H1 (cell line): ENCODE results near the gene FAM50A. TPM values are rescaled to one million over a fixed set of nuclear protein-coding genes. Genes with fewer than 3 reads are reported as not detected.

Source experiments
- CTCF ChIA-PET: fragments of 300-600 bp; sonication (Branson Sonifier 250); formaldehyde crosslinking; loops from one replicate; lab custom pipeline; 2021; ENCODE audit not compliant: partially characterized antibody; lab: Charles Lee
- POLR2A ChIA-PET: fragments of 300-600 bp; sonication (Branson Sonifier 250); formaldehyde crosslinking; loops from one replicate; lab custom pipeline; 2021; ENCODE audit warnings: inconsistent platforms; ENCODE audit not compliant: partially characterized antibody; lab: Charles Lee
- DNase-seq, 2 experiments: peaks; one replicate each; pipeline versions ENCODE4 v3.0.0 to v3.0.0-alpha.2; 2010 to 2022; ENCODE audit warnings: low spot score in 2 of 2, low read depth in 1 of 2, mixed read lengths in 1 of 2
- FAIRE-seq: peaks from 2 replicates; lab custom pipeline; 2011; peaks lifted over from hg19 to GRCh38; lab: Jason Lieb, UNC
- H2AFZ ChIP-seq: 2 replicates; pipeline ENCODE4 v1.8.1; 2012; ENCODE audit warnings: low read length, inconsistent platforms
- H2AK5ac ChIP-seq: 2 replicates; pipeline ENCODE4 v1.6.1; 2013; ENCODE audit warnings: low read depth, low read length
- H2BK120ac ChIP-seq: replicated peaks from 2 replicates; pipeline ENCODE3; 2013; ENCODE audit warnings: low read depth, low read length, inconsistent platforms
- H2BK12ac ChIP-seq: 2 replicates; pipeline ENCODE4 v1.6.1; 2013; ENCODE audit warnings: low read depth, low read length
- H2BK15ac ChIP-seq: 2 replicates; pipeline ENCODE4 v1.6.1; 2013; ENCODE audit warnings: low read length
- H2BK20ac ChIP-seq: 2 replicates; pipeline ENCODE4 v1.6.1; 2013; ENCODE audit warnings: low read length
- H2BK5ac ChIP-seq: 2 replicates; pipeline ENCODE4 v1.6.1; 2013; ENCODE audit warnings: low read depth, low read length
- H3K14ac ChIP-seq: 2 replicates; pipeline ENCODE4 v1.6.1; 2013; ENCODE audit warnings: inconsistent platforms; ENCODE audit not compliant: insufficient read length
- H3K18ac ChIP-seq: 2 replicates; pipeline ENCODE4 v1.6.1; 2013; ENCODE audit warnings: low read length; ENCODE audit errors: extremely low read depth
- H3K23ac ChIP-seq: 2 replicates; pipeline ENCODE4 v1.6.1; 2013; ENCODE audit warnings: inconsistent platforms; ENCODE audit not compliant: insufficient read length
- H3K23me2 ChIP-seq: 2 replicates; pipeline ENCODE4 v1.6.1; 2013; ENCODE audit warnings: low read depth, low read length
- H3K27ac ChIP-seq: 2 replicates; pipeline ENCODE4 v1.6.1; 2011; ENCODE audit warnings: low read depth, low read length, inconsistent platforms
- H3K27me3 ChIP-seq, 4 experiments: replicated peaks in 1 of 4; 1 replicate in 1 of 4; 2 replicates in 3 of 4; pipeline versions ENCODE4 v1.6.1 to v1.8.1; 2011 to 2013; ENCODE audit warnings: low read length in 3 of 4, mild to moderate bottlenecking in 3 of 4, inconsistent platforms in 2 of 4, mixed read lengths in 2 of 4, moderate library complexity in 1 of 4; ENCODE audit not compliant: control insufficient read depth in 3 of 4, insufficient read depth in 3 of 4; ENCODE audit errors: extremely low read depth in 1 of 4
- H3K36me3 ChIP-seq, 4 experiments: 2 replicates each; pipeline versions ENCODE4 v1.6.1 to v1.8.1; 2011 to 2013; ENCODE audit warnings: mild to moderate bottlenecking in 4 of 4, low read length in 3 of 4, moderate library complexity in 2 of 4, control low read depth in 1 of 4, inconsistent platforms in 1 of 4; ENCODE audit not compliant: insufficient read depth in 4 of 4, control insufficient read depth in 2 of 4
- H3K4ac ChIP-seq: replicated peaks from 2 replicates; pipeline ENCODE3; 2013; ENCODE audit warnings: low read length, low read depth, mixed read lengths, inconsistent platforms; ENCODE audit not compliant: insufficient read length
- H3K4me1 ChIP-seq, 4 experiments: replicated peaks in 1 of 4; 1 replicate in 1 of 4; 2 replicates in 3 of 4; pipeline versions ENCODE4 v1.6.1 to v1.8.1; 2011 to 2013; ENCODE audit warnings: low read length in 3 of 4, inconsistent platforms in 2 of 4, mixed read lengths in 1 of 4; ENCODE audit not compliant: insufficient read depth in 4 of 4, control insufficient read depth in 3 of 4
- H3K4me2 ChIP-seq, 2 experiments: 2 replicates each; pipeline versions ENCODE4 v1.6.1 to v1.8.1; 2011 to 2013; ENCODE audit warnings: low read depth in 2 of 2, low read length in 2 of 2, control low read depth in 1 of 2, inconsistent platforms in 1 of 2, mild to moderate bottlenecking in 1 of 2; ENCODE audit not compliant: insufficient read depth in 1 of 2
- H3K4me3 ChIP-seq, 4 experiments: fragments of 200-600, 300-600 bp in 1 of 4; sonication (generic), shearing (Covaris generic), sonication (Bioruptor Twin) in 1 of 4; 2 replicates each; pipeline versions ENCODE4 v1.5.1 to v1.8.1; 2011 to 2016; ENCODE audit warnings: low read length in 4 of 4, low read depth in 3 of 4, control low read depth in 2 of 4, inconsistent platforms in 2 of 4, mild to moderate bottlenecking in 2 of 4, mixed read lengths in 1 of 4, moderate library complexity in 1 of 4; ENCODE audit not compliant: insufficient read depth in 2 of 4; ENCODE audit errors: extremely low read depth in 1 of 4
- H3K56ac ChIP-seq: replicated peaks from 2 replicates; pipeline ENCODE3; 2013; ENCODE audit warnings: low read depth, mild to moderate bottlenecking, mixed read lengths, low read length, inconsistent platforms; ENCODE audit not compliant: insufficient read length
- H3K79me1 ChIP-seq: 2 replicates; pipeline ENCODE4 v1.6.1; 2013; ENCODE audit warnings: low read depth, low read length, control low read depth
- H3K79me2 ChIP-seq, 2 experiments: 2 replicates each; pipeline versions ENCODE4 v1.6.1 to v1.8.1; 2012 to 2013; ENCODE audit warnings: low read length in 2 of 2, mild to moderate bottlenecking in 2 of 2, inconsistent platforms in 1 of 2; ENCODE audit not compliant: insufficient read depth in 2 of 2, control insufficient read depth in 1 of 2
- H3K9ac ChIP-seq, 4 experiments: replicated peaks in 1 of 4; 1 replicate in 1 of 4; 2 replicates in 3 of 4; pipeline versions ENCODE4 v1.6.1 to v1.8.1; 2011 to 2013; ENCODE audit warnings: low read depth in 3 of 4, low read length in 3 of 4, control low read depth in 2 of 4, mild to moderate bottlenecking in 2 of 4, moderate library complexity in 2 of 4, inconsistent platforms in 1 of 4; ENCODE audit errors: extremely low read depth in 1 of 4
- H3K9me3 ChIP-seq, 2 experiments: 2 replicates each; pipeline versions ENCODE4 v1.6.1 to v1.8.1; 2012 to 2013; ENCODE audit warnings: mild to moderate bottlenecking in 2 of 2, moderate library complexity in 2 of 2, control low read depth in 1 of 2, inconsistent platforms in 1 of 2, low read depth in 1 of 2, low read length in 1 of 2, mixed read lengths in 1 of 2; ENCODE audit not compliant: insufficient read depth in 2 of 2
- H4K20me1 ChIP-seq, 2 experiments: replicated peaks in 1 of 2; 2 replicates each; pipeline versions ENCODE3 to v1.8.1; 2011 to 2013; ENCODE audit warnings: inconsistent platforms in 2 of 2, low read length in 2 of 2, mild to moderate bottlenecking in 1 of 2; ENCODE audit not compliant: insufficient read depth in 2 of 2, control insufficient read depth in 1 of 2
- H4K5ac ChIP-seq: 2 replicates; pipeline ENCODE4 v1.6.1; 2013; ENCODE audit warnings: low read length, low read depth, mixed read lengths, inconsistent platforms; ENCODE audit not compliant: insufficient read length
- H4K8ac ChIP-seq: 2 replicates; pipeline ENCODE4 v1.8.0; 2013; ENCODE audit warnings: mild to moderate bottlenecking, moderate library complexity, low read length, inconsistent platforms; ENCODE audit not compliant: insufficient read depth; ENCODE audit errors: extremely low read depth
- H4K91ac ChIP-seq: replicated peaks from 2 replicates; pipeline ENCODE3; 2013; ENCODE audit warnings: low read length, mixed read lengths, inconsistent platforms; ENCODE audit not compliant: insufficient read length
- BCL11A ChIP-seq, 2 experiments: IDR thresholded peaks; one replicate each; pipeline ENCODE4 v1.6.1; 2011; ENCODE audit warnings: low read depth in 2 of 2, low read length in 2 of 2, mild to moderate bottlenecking in 2 of 2
- CEBPB ChIP-seq: IDR thresholded peaks from 2 replicates; pipeline ENCODE4 v1.6.1; 2012; ENCODE audit warnings: low read depth, low read length
- CTBP2 ChIP-seq: IDR thresholded peaks from 2 replicates; pipeline ENCODE4 v1.7.0; 2011; ENCODE audit warnings: borderline replicate concordance, mild to moderate bottlenecking, moderate library complexity, mixed read lengths, low read length; ENCODE audit not compliant: insufficient read depth, insufficient read length
- HDAC6 ChIP-seq: IDR thresholded peaks from one replicate; pipeline ENCODE4 v1.7.1; 2012; ENCODE audit warnings: low read depth, mild to moderate bottlenecking, inconsistent platforms, low read length, moderate library complexity
- NANOG ChIP-seq: IDR thresholded peaks from 2 replicates; pipeline ENCODE4 v1.6.1; 2011; ENCODE audit warnings: low read length, low read depth, mild to moderate bottlenecking, inconsistent platforms; ENCODE audit not compliant: insufficient read depth, poor library complexity, severe bottlenecking
- POU5F1 ChIP-seq: IDR thresholded peaks from 2 replicates; pipeline ENCODE4 v1.6.1; 2011; ENCODE audit warnings: low read depth, mild to moderate bottlenecking, low read length, moderate library complexity
- SIRT6 ChIP-seq: IDR thresholded peaks from one replicate; pipeline ENCODE4 v1.7.1; 2012; ENCODE audit warnings: low read length, inconsistent platforms
- WGBS, 2 experiments: shearing (Covaris generic) in 1 of 2; methylation state at CpG; one replicate each; pipeline versions ENCODE4 v1.1.6 to v1.1.7; 2013 to 2015; ENCODE audit warnings: low lambda C conversion rate in 2 of 2, mixed read lengths in 2 of 2, inconsistent platforms in 1 of 2, low coverage in 1 of 2, missing lambda C conversion rate in 1 of 2; ENCODE audit not compliant: insufficient replicate concordance in 2 of 2, insufficient coverage in 1 of 2, insufficient read length in 1 of 2; ENCODE audit errors: extremely low coverage in 1 of 2, missing lambda C conversion rate in 1 of 2; 5-methylcytosine and 5-hydroxymethylcytosine counted together
- polyA plus RNA-seq, 7 experiments: library from polyadenylated mRNA; depleted of rRNA in 3 of 7; stranded (reverse) in 5 of 7; unstranded in 2 of 7; fragments of >200 nt in 5 of 7; fragments of 200-250 nt in 2 of 7; gene quantifications; 1 replicate in 5 of 7; 2 replicates in 1 of 7; 4 replicates in 1 of 7; pipeline versions ENCODE4 v1.2.1 to v1.2.3, GENCODE V29; 2011 to 2013; ENCODE audit warnings: missing spikeins in 2 of 7, mixed read lengths in 2 of 7
- total RNA-seq: library from RNA; stranded (reverse); fragmentation: NEBNext Ultra II Directional; extraction: Animal tissue kit (Norgen Biotek cat#: 25700); gene quantifications from 2 replicates; pipeline ENCODE4 v1.2.1, GENCODE V29; 2021

The FAM50A gene
- total and polyA plus RNA-seq, 2 of the 8 experiments (the other 6 are each of a cell fraction or from before 2014, with no cell fraction given): 30.7 to 48.7 TPM

DNA sequence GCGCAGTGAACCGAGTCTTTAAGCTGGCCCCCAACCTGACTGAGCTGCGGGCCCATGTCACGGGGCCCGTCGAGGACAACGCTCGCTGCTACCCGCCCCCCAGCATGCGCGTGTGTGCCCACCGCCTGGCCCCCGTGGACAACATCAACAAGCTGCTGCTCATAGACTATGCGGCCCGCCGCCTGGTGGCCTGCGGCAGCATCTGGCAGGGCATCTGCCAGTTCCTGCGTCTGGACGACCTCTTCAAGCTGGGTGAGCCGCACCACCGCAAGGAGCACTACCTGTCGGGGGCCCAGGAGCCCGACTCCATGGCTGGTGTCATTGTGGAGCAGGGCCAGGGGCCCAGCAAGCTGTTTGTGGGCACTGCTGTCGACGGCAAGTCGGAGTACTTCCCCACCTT, 16.4 kb downstream of the FAM50A start:
- DNase-seq: no peak
- no peak overlapping the region for H3K56ac ChIP-seq
- no peak overlapping the region for H4K5ac ChIP-seq
- whole genome bisulfite sequencing, 2 experiments: 85% methylated on average over 15 of the region's 26 CpGs; no CpG with 5 or more reads in 1 of the 2 experiments
- H3K23ac ChIP-seq: no peak overlapping the region
- no peaks in the 10 kb centered on the region; the same call in 1 of the 2 replicates for H3K23me2 ChIP-seq
- H3K4me3 ChIP-seq: no peak overlapping the region
- CTCF ChIA-PET: interaction anchor here (0.7 to 1.8 kb wide), 4 partner anchors 9 to 30 kb away, joined by 3 to 7 read pairs (median 4); no protein-coding TSS in a partner anchor
- peaks cover 0 to 8% (median 2%) of the 10 kb centered on the region in 4 experiments; a peak in 4 of 8 replicates for H3K36me3 ChIP-seq
- H3K4ac ChIP-seq: no peak overlapping the region
- no peak overlapping the region for H2BK120ac ChIP-seq
- H2AK5ac ChIP-seq: no peak overlapping the region
- H3K9ac ChIP-seq: no peak overlapping the region
- H3K79me1 ChIP-seq: no peaks in the 10 kb centered on the region
- no peak for TF ChIP-seq CEBPB
- TF ChIP-seq SIRT6: no peak
- no peak for TF ChIP-seq BCL11A (IDR thresholded peaks at IDR 0.05; ENCODE audit: low read depth in 2 of 2, low read length in 2 of 2)
- no peak for TF ChIP-seq CTBP2
- no peak for TF ChIP-seq POU5F1
- TF ChIP-seq NANOG: no peak
- TF ChIP-seq HDAC6: no peak
- TF ChIP-seq, all 59 proteins: peak for 0
- Histone ChIP-seq H3K27me3 (peaks cover 0 to 3% (median 0%) of the 10 kb centered on the region in 4 experiments; a peak in 1 of 7 replicates), H4K91ac (no peak overlapping the region), H3K4me2 (no peak overlapping the region), H2BK5ac (no peak overlapping the region), H2BK20ac (no peak overlapping the region), H2BK12ac (no peak overlapping the region), H2AFZ (no peak overlapping the region), H4K8ac (no peak overlapping the region), H3K27ac (no peak overlapping the region), H3K18ac (no peak overlapping the region), H3K14ac (no peak overlapping the region), H4K20me1 (no peaks in the 10 kb centered on the region), H3K79me2 (no peaks in the 10 kb centered on the region), H3K4me1 (peaks cover 0 to 2% (median 0%) of the 10 kb centered on the region in 4 experiments; a peak in 2 of 7 replicates), H2BK15ac (no peak overlapping the region), H3K9me3 (no peaks in the 10 kb centered on the region)
- POLR2A ChIA-PET: interaction anchor here (0.7 to 2.0 kb wide), 9 partner anchors 9 to 92 kb away, joined by 3 to 5 read pairs (median 3); no protein-coding TSS in a partner anchor
- no peak for FAIRE-seq
